ENCODE results near the gene ELMO1.

- TF ChIP-seq CTCF (IDR thresholded peaks at IDR 0.05; ENCODE audit: low read depth, low read length, poor library complexity, severe bottlenecking) (no peak), EZH2phosphoT487 (IDR thresholded peaks at IDR 0.05; ENCODE audit: borderline replicate concordance, low read length) (no peak)
Measured at GRCh38 chr7:37366445-37366844, 82.2 kb downstream of the ELMO1 start.
